MM.1S (cell line): ENCODE results near the gene INPP4B.

ENCODE experiments used
- DNase-seq: peaks from one replicate; pipeline ENCODE4 v3.0.0-alpha.2; 2015
- H2AFZ ChIP-seq: fragments of 300-600 bp; sonication (generic); 2 replicates; pipeline ENCODE4 v1.6.0; 2016; ENCODE audit warnings: antibody characterized with exemption, low read length
- H3F3A ChIP-seq: fragments of 300-600 bp; sonication (generic); 2 replicates; pipeline ENCODE4 v1.6.1; 2016; ENCODE audit warnings: mild to moderate bottlenecking, antibody characterized with exemption, low read length, moderate library complexity, mixed read lengths; ENCODE audit not compliant: insufficient read depth
- H3K27ac ChIP-seq: fragments of 300-600 bp; sonication (generic); 2 replicates; pipeline ENCODE4 v1.5.1; 2016; ENCODE audit warnings: mild to moderate bottlenecking, low read length
- H3K27me3 ChIP-seq: fragments of 300-600 bp; sonication (generic); replicated peaks from 2 replicates; pipeline ENCODE4 v1.6.0; 2016; ENCODE audit warnings: low read length; ENCODE audit not compliant: insufficient read depth
- H3K36me3 ChIP-seq: fragments of 300-600 bp; sonication (generic); replicated peaks from 2 replicates; pipeline ENCODE4 v1.6.1; 2016; ENCODE audit warnings: mild to moderate bottlenecking, low read length, mixed read lengths; ENCODE audit not compliant: insufficient read depth
- H3K4me1 ChIP-seq: fragments of 300-600 bp; sonication (generic); 2 replicates; pipeline ENCODE4 v1.6.1; 2016; ENCODE audit warnings: low read length, mixed read lengths
- H3K4me2 ChIP-seq: fragments of 300-600 bp; sonication (generic); 2 replicates; pipeline ENCODE4 v1.6.0; 2016; ENCODE audit warnings: low read depth, low read length
- H3K4me3 ChIP-seq: fragments of 300-600 bp; sonication (generic); 2 replicates; pipeline ENCODE4 v1.5.1; 2016; ENCODE audit warnings: low read length, mixed read lengths
- H3K79me2 ChIP-seq: fragments of 300-600 bp; sonication (generic); 2 replicates; pipeline ENCODE4 v1.6.1; 2016; ENCODE audit warnings: mixed run types, low read length, mixed read lengths
- H3K9ac ChIP-seq: fragments of 300-600 bp; sonication (generic); 2 replicates; pipeline ENCODE4 v1.6.1; 2016; ENCODE audit warnings: low read length, mixed read lengths
- H3K9me2 ChIP-seq: fragments of 300-600 bp; sonication (generic); replicated peaks from 2 replicates; pipeline ENCODE4 v1.6.1; 2016; ENCODE audit warnings: mild to moderate bottlenecking, low read length, mixed read lengths; ENCODE audit not compliant: insufficient read depth
- H3K9me3 ChIP-seq: fragments of 300-600 bp; sonication (generic); replicated peaks from 2 replicates; pipeline ENCODE4 v1.6.1; 2016; ENCODE audit warnings: mild to moderate bottlenecking, low read length, mixed read lengths; ENCODE audit not compliant: insufficient read depth
- H4K20me1 ChIP-seq: fragments of 300-600 bp; sonication (generic); 2 replicates; pipeline ENCODE4 v1.6.1; 2016; ENCODE audit warnings: mild to moderate bottlenecking, low read length, moderate library complexity, mixed read lengths; ENCODE audit not compliant: insufficient read depth
- EZH2 ChIP-seq: fragments of 300-600 bp; sonication (generic); optimal IDR thresholded peaks from 2 replicates; pipeline ENCODE3; 2017; ENCODE audit warnings: low read depth, mild to moderate bottlenecking, antibody characterized with exemption, low read length, mixed read lengths
- EZH2phosphoT487 ChIP-seq: fragments of 300-600 bp; sonication (generic); IDR thresholded peaks from 2 replicates; pipeline ENCODE4 v1.6.1; 2018; ENCODE audit warnings: antibody characterized with exemption, low read length
- TF ChIP-seq, protein P1 (sequence below): fragments of 300-600 bp; sonication (generic); IDR thresholded peaks from 2 replicates; pipeline ENCODE4 v1.5.1; 2016; ENCODE audit warnings: antibody characterized with exemption, low read length, mixed read lengths

INPP4B gene

DNA sequence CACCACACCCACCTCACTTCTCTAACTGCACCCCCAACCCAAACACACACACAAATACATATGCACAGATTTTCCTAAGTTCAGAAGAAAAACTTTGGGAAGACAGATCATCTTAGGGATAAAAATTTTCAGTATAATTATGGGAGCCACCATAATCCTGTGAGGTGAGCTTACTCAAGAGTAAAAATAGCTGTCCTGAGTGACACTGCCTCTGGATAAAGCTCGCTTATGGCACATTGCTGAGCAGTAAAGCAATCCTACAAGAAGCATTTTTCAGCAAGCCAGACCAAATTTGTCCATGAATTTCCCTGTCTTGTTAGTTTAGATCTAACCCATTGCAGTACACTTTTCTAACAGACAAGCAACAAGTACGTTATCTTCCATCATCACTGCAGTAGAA, 83.8 kb downstream of the INPP4B start:
- Histone ChIP-seq H3K9me2 (no peaks in the 10 kb centered on the region), H3K9me3 (no peaks in the 10 kb centered on the region), H4K20me1 (no peaks in the 10 kb centered on the region), H3K4me3 (no peak overlapping the region), H3K4me2 (no peak overlapping the region), H3K4me1 (no peaks in the 10 kb centered on the region), H2AFZ (no peak overlapping the region), H3K79me2 (no peaks in the 10 kb centered on the region), H3K36me3 (no peaks in the 10 kb centered on the region), H3K9ac (no peak overlapping the region), H3K27me3 (no peaks in the 10 kb centered on the region), H3K27ac (no peak overlapping the region), H3F3A (no peaks in the 10 kb centered on the region)
- TF ChIP-seq, protein P1, sequence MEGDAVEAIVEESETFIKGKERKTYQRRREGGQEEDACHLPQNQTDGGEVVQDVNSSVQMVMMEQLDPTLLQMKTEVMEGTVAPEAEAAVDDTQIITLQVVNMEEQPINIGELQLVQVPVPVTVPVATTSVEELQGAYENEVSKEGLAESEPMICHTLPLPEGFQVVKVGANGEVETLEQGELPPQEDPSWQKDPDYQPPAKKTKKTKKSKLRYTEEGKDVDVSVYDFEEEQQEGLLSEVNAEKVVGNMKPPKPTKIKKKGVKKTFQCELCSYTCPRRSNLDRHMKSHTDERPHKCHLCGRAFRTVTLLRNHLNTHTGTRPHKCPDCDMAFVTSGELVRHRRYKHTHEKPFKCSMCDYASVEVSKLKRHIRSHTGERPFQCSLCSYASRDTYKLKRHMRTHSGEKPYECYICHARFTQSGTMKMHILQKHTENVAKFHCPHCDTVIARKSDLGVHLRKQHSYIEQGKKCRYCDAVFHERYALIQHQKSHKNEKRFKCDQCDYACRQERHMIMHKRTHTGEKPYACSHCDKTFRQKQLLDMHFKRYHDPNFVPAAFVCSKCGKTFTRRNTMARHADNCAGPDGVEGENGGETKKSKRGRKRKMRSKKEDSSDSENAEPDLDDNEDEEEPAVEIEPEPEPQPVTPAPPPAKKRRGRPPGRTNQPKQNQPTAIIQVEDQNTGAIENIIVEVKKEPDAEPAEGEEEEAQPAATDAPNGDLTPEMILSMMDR = no peak
- no peak for TF ChIP-seq EZH2
- TF ChIP-seq EZH2phosphoT487 = no peak
- DNase-seq = no peak

DNA sequence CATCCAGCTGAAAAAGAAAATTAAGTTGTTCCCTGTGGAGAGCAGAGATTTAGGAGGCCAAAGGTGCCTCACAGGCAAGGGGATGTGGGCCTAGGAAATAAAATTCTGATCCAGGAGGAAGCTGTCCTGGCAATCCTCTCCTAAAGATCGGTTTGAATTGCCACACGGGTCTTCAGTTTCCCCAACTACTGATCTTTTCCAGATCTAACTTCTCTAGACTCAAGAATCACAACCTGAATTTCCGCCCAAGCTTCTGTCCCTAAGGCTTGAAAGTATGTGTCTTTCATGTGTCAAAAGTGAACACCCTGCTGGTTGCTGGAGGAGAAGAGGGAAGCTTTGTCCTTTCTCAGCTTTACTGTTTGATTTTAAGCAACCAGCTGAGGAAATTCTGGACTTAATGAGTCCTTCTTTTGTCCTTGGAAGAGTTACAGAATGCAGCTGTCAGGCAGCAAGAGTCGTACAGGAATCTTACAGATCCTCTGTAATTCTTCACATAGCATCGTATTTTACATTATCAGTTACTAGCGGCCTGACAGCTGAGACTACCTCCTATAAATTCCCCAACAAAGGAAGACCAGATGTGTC, 93.8 kb downstream of the INPP4B start:
- Histone ChIP-seq H3K4me2 (no peak overlapping the region), H3K9me2 (no peaks in the 10 kb centered on the region), H3K4me1 (no peaks in the 10 kb centered on the region), H3K9me3 (no peaks in the 10 kb centered on the region), H3K27ac (no peak overlapping the region), H3K9ac (no peak overlapping the region), H3F3A (no peaks in the 10 kb centered on the region), H4K20me1 (no peaks in the 10 kb centered on the region), H3K27me3 (no peaks in the 10 kb centered on the region), H2AFZ (no peak overlapping the region), H3K79me2 (no peaks in the 10 kb centered on the region), H3K36me3 (no peaks in the 10 kb centered on the region), H3K4me3 (no peak overlapping the region)
- no peak for DNase-seq
- TF ChIP-seq, protein P1 = no peak

DNA sequence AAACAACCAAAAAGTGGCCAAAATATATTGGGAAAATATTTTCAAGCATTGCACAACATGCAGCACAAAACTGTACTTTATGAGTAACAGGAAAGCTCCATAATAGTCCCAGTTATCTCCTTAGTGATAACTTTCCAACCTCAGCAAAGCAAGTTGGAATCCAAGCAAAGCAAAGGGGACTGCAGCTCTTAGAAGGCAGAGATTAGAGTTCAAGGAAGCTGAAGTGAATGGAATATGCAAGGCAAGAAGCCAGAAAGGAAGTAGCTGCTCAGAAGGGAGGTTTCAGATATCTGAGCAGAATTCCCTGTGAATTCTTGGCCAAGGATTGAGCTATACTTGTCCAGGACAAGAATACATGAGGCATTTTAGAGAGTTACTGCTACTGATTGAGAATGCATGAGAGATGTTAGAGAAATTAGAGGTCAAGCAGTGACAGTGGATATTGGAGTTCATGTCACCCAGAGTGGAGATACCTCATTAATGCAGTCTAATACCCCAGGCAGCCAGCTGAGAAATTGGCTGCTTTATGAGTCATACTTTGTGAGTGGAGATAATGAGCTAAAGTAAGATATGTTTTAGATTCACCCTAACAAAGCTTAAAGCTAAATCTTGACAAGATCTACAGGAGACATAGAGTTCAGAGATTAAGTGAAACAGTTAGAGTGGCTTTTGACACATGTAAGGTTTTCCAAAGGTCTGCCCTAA, 102.8 kb downstream of the INPP4B start:
- Histone ChIP-seq H3K27ac (no peak overlapping the region), H3K79me2 (no peaks in the 10 kb centered on the region), H3K9me2 (no peaks in the 10 kb centered on the region), H2AFZ (no peak overlapping the region), H4K20me1 (no peaks in the 10 kb centered on the region), H3K4me1 (no peaks in the 10 kb centered on the region), H3K4me2 (no peak overlapping the region), H3K9ac (no peak overlapping the region), H3K27me3 (no peaks in the 10 kb centered on the region), H3K36me3 (no peaks in the 10 kb centered on the region), H3F3A (no peaks in the 10 kb centered on the region), H3K9me3 (no peaks in the 10 kb centered on the region), H3K4me3 (no peak overlapping the region)
- TF ChIP-seq EZH2phosphoT487 (no peak), EZH2 (no peak)
- TF ChIP-seq, protein P1 = no peak
- no peak for DNase-seq
